ENCODE data around the gene C11orf52.

GRCh38 chr11:111921541-111922230 lies 3.0 kb downstream of the C11orf52 start:
- TF ChIP-seq CTCF (IDR thresholded peaks at IDR 0.05; ENCODE audit: poor library complexity, severe bottlenecking): no peak
- no peak for TF ChIP-seq RAD21 (conservative IDR thresholded peaks at IDR 0.05)
- no peak for TF ChIP-seq EP300 (conservative IDR thresholded peaks at IDR 0.05; ENCODE audit: poor library complexity, severe bottlenecking)
- TF ChIP-seq MXI1 (conservative IDR thresholded peaks at IDR 0.05; ENCODE audit: poor library complexity, severe bottlenecking): no peak
- TF ChIP-seq TAF1 (IDR thresholded peaks at IDR 0.05; ENCODE audit: low read depth): no peak
- TF ChIP-seq EZH2 (IDR thresholded peaks at IDR 0.05; ENCODE audit: borderline replicate concordance, insufficient read depth, low read length, poor library complexity, severe bottlenecking): no peak
- TF ChIP-seq SMC3 (conservative IDR thresholded peaks at IDR 0.05; ENCODE audit: poor library complexity): no peak

All from neural cell (in vitro differentiated cells).